HepG2 (cell line): Measurements from ENCODE around the gene GFAP. TPM values are rescaled to one million over a fixed set of nuclear protein-coding genes. Genes with fewer than 3 reads are reported as not detected.

Experiments used
- ATAC-seq: fragments of 200-7000 bp; cut with Tn5 transposase; 3 replicates; pipeline ENCODE4 v1.9.1; 2020; ENCODE audit warnings: mild to moderate bottlenecking, moderate library complexity
- BruUV-seq: library from RNA; stranded (reverse); fragments of 400-500 nt; replicated peaks from 2 replicates; lab custom pipeline; 2021; lab: Mats Ljungman, UMichigan
- CTCF ChIA-PET: fragments of 300-600 bp; formaldehyde crosslinking; extraction: SDS; loops from one replicate; lab custom pipeline; 2021; ENCODE audit warnings: low total read pairs, inconsistent platforms, low intra/inter-chr PET ratio; lab: Yijun Ruan, JAX
- POLR2A ChIA-PET: fragments of 350-600 bp; sonication (Branson Sonifier 250); formaldehyde crosslinking; loops from one replicate; lab custom pipeline; 2020; ENCODE audit warnings: antibody characterized with exemption, inconsistent platforms; lab: Yijun Ruan, JAX
- DNase-seq: peaks from one replicate; pipeline ENCODE4 v3.0.0-alpha.2; 2015; ENCODE audit warnings: low spot score
- FAIRE-seq: peaks from 3 replicates; lab custom pipeline; 2011; peaks lifted over from hg19 to GRCh38; lab: Jason Lieb, UNC
- H2AFZ ChIP-seq: one replicate; pipeline ENCODE4 v1.6.1; 2011; ENCODE audit warnings: low read length, inconsistent platforms
- H3K27ac ChIP-seq: fragments of 300-600 bp; 3 replicates; pipeline ENCODE4 v1.8.0; 2011; ENCODE audit warnings: mixed run types, mild to moderate bottlenecking, mixed read lengths, low read length, inconsistent platforms; ENCODE audit not compliant: insufficient read depth; ENCODE audit errors: extremely low read length
- H3K27me3 ChIP-seq, 2 experiments: fragments of 200-600 bp in 1 of 2; 2 replicates in 1 of 2; 3 replicates in 1 of 2; pipeline versions ENCODE4 v1.6.0 to v1.8.0; 2011; ENCODE audit warnings: low read length in 2 of 2, mild to moderate bottlenecking in 2 of 2, moderate library complexity in 2 of 2, inconsistent platforms in 1 of 2; ENCODE audit not compliant: insufficient read depth in 2 of 2, control insufficient read depth in 1 of 2
- H3K36me3 ChIP-seq, 2 experiments: fragments of 200-600 bp in 1 of 2; replicated peaks in 1 of 2; 2 replicates in 1 of 2; 3 replicates in 1 of 2; pipeline versions ENCODE4 v1.5.1 to v1.8.0; 2011; ENCODE audit warnings: low read length in 2 of 2, inconsistent platforms in 1 of 2; ENCODE audit not compliant: insufficient read depth in 2 of 2, control insufficient read depth in 1 of 2
- H3K4me1 ChIP-seq: 2 replicates; pipeline ENCODE4 v1.5.1; 2012; ENCODE audit warnings: low read length, inconsistent platforms; ENCODE audit not compliant: insufficient read depth
- H3K4me2 ChIP-seq: 2 replicates; pipeline ENCODE4 v1.6.0; 2011; ENCODE audit warnings: low read depth, low read length, inconsistent platforms
- H3K4me3 ChIP-seq, 3 experiments: fragments of 200-600 bp in 1 of 3; sonication (generic), shearing (Covaris generic) in 1 of 3; replicated peaks in 1 of 3; 2 replicates each; pipeline ENCODE4 v1.5.1; 2011 to 2016; ENCODE audit warnings: low read length in 3 of 3, inconsistent platforms in 2 of 3, low read depth in 2 of 3, mild to moderate bottlenecking in 2 of 3, control low read depth in 1 of 3, mixed read lengths in 1 of 3; ENCODE audit not compliant: insufficient read depth in 1 of 3
- H3K79me2 ChIP-seq: one replicate; pipeline ENCODE4 v1.6.1; 2011; ENCODE audit warnings: low read length, inconsistent platforms; ENCODE audit not compliant: insufficient read depth
- H3K9ac ChIP-seq: 2 replicates; pipeline ENCODE4 v1.6.0; 2011; ENCODE audit warnings: mild to moderate bottlenecking, low read depth, low read length, inconsistent platforms; ENCODE audit not compliant: insufficient read depth
- H3K9me3 ChIP-seq: 2 replicates; pipeline ENCODE4 v1.5.1; 2012; ENCODE audit warnings: mild to moderate bottlenecking, low read length
- H4K20me1 ChIP-seq: 2 replicates; pipeline ENCODE4 v1.6.0; 2011; ENCODE audit warnings: inconsistent platforms, mild to moderate bottlenecking, low read length, moderate library complexity; ENCODE audit not compliant: insufficient read depth
- ATF1 ChIP-seq: IDR thresholded peaks from 2 replicates; pipeline ENCODE4 v1.6.1; 2016; ENCODE audit warnings: mild to moderate bottlenecking, control low read depth
- E2F1 ChIP-seq: sonication (generic); formaldehyde crosslinking; IDR thresholded peaks from 2 replicates; pipeline ENCODE4 v1.5.0; 2020; ENCODE audit warnings: missing genetic modification reagents
- MAFK ChIP-seq, 2 experiments: IDR thresholded peaks in 1 of 2; conservative IDR thresholded peaks in 1 of 2; 2 replicates each; pipeline ENCODE4 v1.6.1; 2011; ENCODE audit warnings: improper control_type of control experiment in 2 of 2, low read length in 2 of 2
- NFE2L2 ChIP-seq: fragments of 150-350 bp; IDR thresholded peaks from 2 replicates; pipeline ENCODE4 v1.6.1; 2014; ENCODE audit warnings: low read length
- SOX13 ChIP-seq, 3 experiments: fragments of 450-650 bp in 1 of 3; sonication (generic) in 1 of 3; formaldehyde crosslinking in 1 of 3; IDR thresholded peaks in 2 of 3; conservative IDR thresholded peaks in 1 of 3; 2 replicates each; pipeline versions ENCODE4 v1.5.0 to v1.6.1; 2016 to 2020; ENCODE audit warnings: antibody characterized with exemption in 1 of 3, mild to moderate bottlenecking in 1 of 3, missing compliant biosample characterization in 1 of 3, missing genetic modification reagents in 1 of 3, moderate library complexity in 1 of 3
- SSRP1 ChIP-seq: IDR thresholded peaks from 2 replicates; pipeline ENCODE4 v1.6.1; 2016; ENCODE audit warnings: control low read depth
- TEAD3 ChIP-seq: optimal IDR thresholded peaks from 2 replicates; pipeline ENCODE3; 2016; ENCODE audit warnings: borderline replicate concordance
- ZBTB49 ChIP-seq: sonication (generic); formaldehyde crosslinking; IDR thresholded peaks from 2 replicates; pipeline ENCODE4 v1.4.0; 2020; ENCODE audit warnings: missing genetic modification reagents, borderline replicate concordance
- ZEB1 ChIP-seq: IDR thresholded peaks from 2 replicates; pipeline ENCODE4 v1.6.1; 2012; ENCODE audit warnings: mild to moderate bottlenecking, low read depth, inconsistent platforms; ENCODE audit not compliant: insufficient replicate concordance
- ZNF101 ChIP-seq: sonication (generic); formaldehyde crosslinking; IDR thresholded peaks from 2 replicates; pipeline ENCODE4 v1.4.0; 2020; ENCODE audit warnings: mild to moderate bottlenecking, low read depth, missing genetic modification reagents, borderline replicate concordance
- ZNF281 ChIP-seq: sonication (generic); formaldehyde crosslinking; IDR thresholded peaks from 2 replicates; pipeline ENCODE4 v1.4.0; 2020; ENCODE audit warnings: missing genetic modification reagents, borderline replicate concordance
- ZNF792 ChIP-seq: IDR thresholded peaks from 2 replicates; pipeline ENCODE4 v1.6.1; 2016
- WGBS: methylation state at CpG from one replicate; pipeline ENCODE4 v1.1.6; 2017; ENCODE audit warnings: low lambda C conversion rate; 5-methylcytosine and 5-hydroxymethylcytosine counted together
- in situ Hi-C: cut with HindIII; loops from 2 replicates; pipeline ENCODE4 v1.10.0; 2017; ENCODE audit warnings: low pct_unique_long_range_greater_than_20kb; ENCODE audit not compliant: extremely low pct_ligation_motif_present
- intact Hi-C: fragments of 100-400 bp; cut with micrococcal nuclease; formaldehyde crosslinking; loops from one replicate; pipeline ENCODE4 v1.10.0; 2022; ENCODE audit not compliant: unreplicated experiment
- polyA plus RNA-seq, 8 experiments: library from polyadenylated mRNA; depleted of rRNA in 3 of 8; stranded (reverse) in 7 of 8; unstranded in 1 of 8; fragments of >200 nt; fragmentation: Illumina TruSeq in 4 of 8; extraction: Trizol in 4 of 8; gene quantifications; 2 replicates each; pipeline versions ENCODE4 v1.2.1 to v1.2.3, GENCODE V29; 2011 to 2016; ENCODE audit warnings: low read depth in 4 of 8, missing spikeins in 1 of 8, mixed read lengths in 1 of 8; ENCODE audit not compliant: insufficient read depth in 1 of 8
- total RNA-seq, 5 experiments: library from RNA; depleted of rRNA; stranded (reverse); fragments of >200 nt; fragmentation: Illumina TruSeq; extraction: Trizol; gene quantifications; 2 replicates each; pipeline ENCODE4 v1.2.3, GENCODE V29; 2016; ENCODE audit warnings: low read depth in 1 of 5

Gene GFAP
- total and polyA plus RNA-seq, 2 of the 13 experiments (the other 11 are each of a cell fraction or from before 2014, with no cell fraction given) = 0.11 to 0.29 TPM

- intact Hi-C loops (no loop called here), in situ Hi-C loops (no loop called here)
- TF ChIP-seq MAFK (conservative IDR thresholded peaks at IDR 0.05 in 1 of 2, IDR thresholded peaks at IDR 0.05 in 1 of 2; ENCODE audit: low read length in 2 of 2) = peak; percentile 55; a peak in 3 of 4 replicates
- TF ChIP-seq SSRP1 (CRISPR knock-in tag) = no peak
- no peak overlapping the region for H3K27ac ChIP-seq
- H3K27me3 ChIP-seq = no peaks in the 10 kb centered on the region
- peaks cover 5 to 17% of the 10 kb centered on the region in 2 experiments for H3K36me3 ChIP-seq
- POLR2A ChIA-PET = no interaction called here
- no peak for FAIRE-seq
- no peak overlapping the region for H3K4me2 ChIP-seq
- no peak for DNase-seq
- no peak for ATAC-seq
- peaks cover 57% of the 10 kb centered on the region for H3K79me2 ChIP-seq
- H4K20me1 ChIP-seq = no peaks in the 10 kb centered on the region
- no peak overlapping the region for H3K4me3 ChIP-seq
- 96% methylated on average over 1 of the region's 1 CpG for WGBS
- H3K9ac ChIP-seq = no peak overlapping the region
- H3K4me1 ChIP-seq = peaks cover 50% of the 10 kb centered on the region
- no TSS peak for BruUV-seq
- no peaks in the 10 kb centered on the region for H3K9me3 ChIP-seq
- CTCF ChIA-PET = no interaction called here
- no peak overlapping the region for H2AFZ ChIP-seq
Observed at GRCh38 chr17:44940768-44941167, 25.5 kb upstream of the GFAP start.

GRCh38 chr17:44940317-44940716 is 25.0 kb upstream of the GFAP start:
- BruUV-seq = no TSS peak
- Histone ChIP-seq H3K9ac (no peak overlapping the region), H3K4me2 (no peak overlapping the region), H3K36me3 (peaks cover 9 to 21% of the 10 kb centered on the region in 2 experiments), H3K4me1 (peaks cover 45% of the 10 kb centered on the region), H2AFZ (no peak overlapping the region), H3K27me3 (no peaks in the 10 kb centered on the region), H3K9me3 (no peaks in the 10 kb centered on the region), H3K27ac (peak overlapping the region; percentile 9), H3K4me3 (no peak overlapping the region), H3K79me2 (peaks cover 53% of the 10 kb centered on the region), H4K20me1 (no peaks in the 10 kb centered on the region)
- no peak for FAIRE-seq
- peak; percentile 69 for DNase-seq
- 68% methylated on average over 4 of the region's 4 CpGs for WGBS
- CTCF ChIA-PET = no interaction called here
- intact Hi-C loops = no loop called here
- in situ Hi-C loops = no loop called here
- no peak; the same call in 2 of the 3 replicates for ATAC-seq
- POLR2A ChIA-PET = no interaction called here
- TF ChIP-seq TEAD3 (CRISPR knock-in tag) (peak; percentile 84), SOX13 (IDR thresholded peaks at IDR 0.05) (no peak), SOX13 (CRISPR knock-in tag; conservative IDR thresholded peaks at IDR 0.05 in 1 of 2, IDR thresholded peaks at IDR 0.05 in 1 of 2) (no peak), NFE2L2 (peak; percentile 29; the same call in 1 of the 2 replicates), ZNF101 (CRISPR knock-in tag) (no peak), ZEB1 (peak; percentile 41), ZNF281 (CRISPR knock-in tag) (no peak), ZNF792 (no peak), ZBTB49 (CRISPR knock-in tag) (no peak), ATF1 (CRISPR knock-in tag) (no peak), E2F1 (CRISPR knock-in tag) (no peak)
